Mesenchymal stem cell (in vitro differentiated cells and primary cell): Measurements from ENCODE around the gene SPATA25.

Source experiments
- DNase-seq: peaks from one replicate; pipeline ENCODE4 v3.0.0-alpha.2; 2013
- H2AFZ ChIP-seq: one replicate; pipeline ENCODE4 v1.6.1; 2013; ENCODE audit warnings: low read depth, mild to moderate bottlenecking, control low read depth, inconsistent platforms, low read length, moderate library complexity
- H2AK5ac ChIP-seq: 2 replicates; pipeline ENCODE4 v1.6.1; 2013; ENCODE audit warnings: low read length, moderate library complexity, mild to moderate bottlenecking, inconsistent platforms; ENCODE audit not compliant: severe bottlenecking
- H2BK120ac ChIP-seq: one replicate; pipeline ENCODE4 v1.6.1; 2013; ENCODE audit warnings: low read depth, mild to moderate bottlenecking, inconsistent platforms, low read length, moderate library complexity
- H2BK12ac ChIP-seq, 2 experiments: one replicate each; pipeline ENCODE4 v1.6.1; 2013; ENCODE audit warnings: inconsistent platforms in 2 of 2, low read length in 2 of 2, mild to moderate bottlenecking in 2 of 2, moderate library complexity in 2 of 2, control low read depth in 1 of 2
- H2BK15ac ChIP-seq: one replicate; pipeline ENCODE4 v1.6.1; 2013; ENCODE audit warnings: mild to moderate bottlenecking, low read depth, inconsistent platforms; ENCODE audit not compliant: poor library complexity, severe bottlenecking
- H2BK5ac ChIP-seq: 2 replicates; pipeline ENCODE4 v1.6.1; 2013; ENCODE audit warnings: low read depth, mild to moderate bottlenecking, low read length, control low read depth, inconsistent platforms; ENCODE audit not compliant: poor library complexity, severe bottlenecking
- H3K14ac ChIP-seq, 2 experiments: one replicate each; pipeline ENCODE4 v1.6.1; 2013; ENCODE audit warnings: inconsistent platforms in 2 of 2, low read length in 2 of 2, control low read depth in 1 of 2, mild to moderate bottlenecking in 1 of 2, moderate library complexity in 1 of 2
- H3K18ac ChIP-seq, 2 experiments: one replicate each; pipeline ENCODE4 v1.6.1; 2013; ENCODE audit warnings: inconsistent platforms in 2 of 2, low read length in 2 of 2, control low read depth in 1 of 2, low read depth in 1 of 2, mild to moderate bottlenecking in 1 of 2
- H3K23ac ChIP-seq, 2 experiments: one replicate each; pipeline ENCODE4 v1.6.1; 2013; ENCODE audit warnings: inconsistent platforms in 2 of 2, low read length in 2 of 2, mild to moderate bottlenecking in 2 of 2, moderate library complexity in 2 of 2, control low read depth in 1 of 2
- H3K27ac ChIP-seq: 2 replicates; pipeline ENCODE4 v1.5.1; 2013; ENCODE audit warnings: mild to moderate bottlenecking, moderate library complexity, low read length, control low read depth, inconsistent platforms; ENCODE audit not compliant: poor library complexity, severe bottlenecking
- H3K27me3 ChIP-seq, 2 experiments: 2 replicates each; pipeline versions ENCODE4 v1.6.1 to v1.7.0; 2013; ENCODE audit warnings: low read length in 2 of 2, mild to moderate bottlenecking in 2 of 2, moderate library complexity in 2 of 2, control low read depth in 1 of 2, inconsistent platforms in 1 of 2; ENCODE audit not compliant: control insufficient read depth in 1 of 2, insufficient read depth in 1 of 2
- H3K36me3 ChIP-seq, 2 experiments: 2 replicates each; pipeline versions ENCODE4 v1.6.1 to v1.7.0; 2013; ENCODE audit warnings: low read length in 2 of 2, control low read depth in 1 of 2, inconsistent platforms in 1 of 2, low read depth in 1 of 2, mild to moderate bottlenecking in 1 of 2; ENCODE audit not compliant: insufficient read depth in 2 of 2, control insufficient read depth in 1 of 2
- H3K4ac ChIP-seq, 2 experiments: one replicate each; pipeline ENCODE4 v1.6.1; 2013; ENCODE audit warnings: inconsistent platforms in 2 of 2, low read length in 2 of 2, mild to moderate bottlenecking in 2 of 2, moderate library complexity in 2 of 2, control low read depth in 1 of 2, low read depth in 1 of 2
- H3K4me1 ChIP-seq: 2 replicates; pipeline ENCODE4 v1.6.1; 2013; ENCODE audit warnings: low read depth, low read length, control low read depth; ENCODE audit not compliant: control insufficient read depth, insufficient read depth
- H3K4me2 ChIP-seq: 2 replicates; pipeline ENCODE4 v1.6.1; 2013; ENCODE audit warnings: low read length, mild to moderate bottlenecking, inconsistent platforms; ENCODE audit not compliant: poor library complexity, severe bottlenecking
- H3K4me3 ChIP-seq, 2 experiments: 2 replicates each; pipeline versions ENCODE4 v1.5.1 to v1.7.0; 2013; ENCODE audit warnings: low read length in 2 of 2, mild to moderate bottlenecking in 2 of 2, control low read depth in 1 of 2, low read depth in 1 of 2; ENCODE audit not compliant: insufficient read depth in 1 of 2
- H3K79me1 ChIP-seq: replicated peaks from 2 replicates; pipeline ENCODE4 v1.6.1; 2013; ENCODE audit warnings: mild to moderate bottlenecking, control low read depth, low read length, inconsistent platforms; ENCODE audit not compliant: poor library complexity, severe bottlenecking
- H3K9ac ChIP-seq: 2 replicates; pipeline ENCODE4 v1.7.0; 2013; ENCODE audit warnings: mild to moderate bottlenecking, low read length, moderate library complexity
- H3K9me3 ChIP-seq: 2 replicates; pipeline ENCODE4 v1.7.0; 2013; ENCODE audit warnings: mild to moderate bottlenecking, low read length; ENCODE audit not compliant: control insufficient read depth
- H4K8ac ChIP-seq: one replicate; pipeline ENCODE4 v1.6.1; 2013; ENCODE audit warnings: inconsistent platforms, mild to moderate bottlenecking, low read length, moderate library complexity
- H4K91ac ChIP-seq: one replicate; pipeline ENCODE4 v1.6.1; 2013; ENCODE audit warnings: mild to moderate bottlenecking, low read length, inconsistent platforms
- WGBS: methylation state at CpG from one replicate; pipeline ENCODE4 v1.1.7; 2013; ENCODE audit warnings: mixed read lengths; 5-methylcytosine and 5-hydroxymethylcytosine counted together

The SPATA25 gene

GRCh38 chr20:45909817-45910669 is 22.6 kb upstream of the SPATA25 start:
- Histone ChIP-seq H4K8ac (no peak overlapping the region), H3K4ac (no peak overlapping the region), H3K36me3 (peaks cover 29 to 30% of the 10 kb centered on the region in 2 experiments), H2AFZ (no peak overlapping the region), H4K91ac (no peak overlapping the region), H3K4me3 (peak overlapping the region in 1 of 2 experiments; percentile 56), H3K4me2 (no peak overlapping the region), H3K27ac (no peak overlapping the region), H3K27me3 (no peaks in the 10 kb centered on the region), H3K9ac (no peak overlapping the region), H2BK12ac (no peak overlapping the region), H3K18ac (no peak overlapping the region), H2BK15ac (peak overlapping the region; percentile 61), H3K4me1 (peaks cover 20% of the 10 kb centered on the region), H3K79me1 (peaks cover 11% of the 10 kb centered on the region), H3K23ac (no peak overlapping the region), H2AK5ac (no peak overlapping the region), H3K14ac (no peak overlapping the region), H2BK5ac (no peak overlapping the region), H2BK120ac (no peak overlapping the region), H3K9me3 (no peaks in the 10 kb centered on the region)
- 92% methylated on average over 21 of the region's 22 CpGs for WGBS
- no peak for DNase-seq

GRCh38 chr20:45909336-45909808 is 21.9 kb upstream of the SPATA25 start:
- no peak overlapping the region for H4K91ac ChIP-seq
- H3K27me3 ChIP-seq: no peaks in the 10 kb centered on the region
- no peak overlapping the region for H2AK5ac ChIP-seq
- H3K4ac ChIP-seq: no peak overlapping the region
- peaks cover 11% of the 10 kb centered on the region for H3K79me1 ChIP-seq
- peaks cover 27% of the 10 kb centered on the region for H3K4me1 ChIP-seq
- no peak overlapping the region for H3K18ac ChIP-seq
- H2BK15ac ChIP-seq: no peak overlapping the region
- H3K4me2 ChIP-seq: no peak overlapping the region
- no peak overlapping the region for H3K27ac ChIP-seq
- no peaks in the 10 kb centered on the region for H3K9me3 ChIP-seq
- H3K4me3 ChIP-seq: no peak overlapping the region
- H2BK12ac ChIP-seq: peak overlapping the region in 1 of 2 experiments; percentile 11
- no peak for DNase-seq
- H2AFZ ChIP-seq: no peak overlapping the region
- 98% methylated on average over 12 of the region's 12 CpGs for WGBS
- H2BK5ac ChIP-seq: no peak overlapping the region
- no peak overlapping the region for H3K9ac ChIP-seq
- H3K23ac ChIP-seq: no peak overlapping the region
- H3K36me3 ChIP-seq: peaks cover 35 to 37% of the 10 kb centered on the region in 2 experiments
- H2BK120ac ChIP-seq: no peak overlapping the region
- H4K8ac ChIP-seq: no peak overlapping the region
- no peak overlapping the region for H3K14ac ChIP-seq

GRCh38 chr20:45908084-45908483 is 20.7 kb upstream of the SPATA25 start:
- no peak overlapping the region for H3K4ac ChIP-seq
- WGBS: 96% methylated on average over 2 of the region's 2 CpGs
- H3K18ac ChIP-seq: no peak overlapping the region

GRCh38 chr20:45907219-45907948 is 20.0 kb upstream of the SPATA25 start:
- H3K23ac ChIP-seq: no peak overlapping the region

More at GRCh38 chr20:45908084-45908483, 20.7 kb upstream of the SPATA25 start:
- Histone ChIP-seq H3K27me3 (no peaks in the 10 kb centered on the region), H3K4me2 (no peak overlapping the region), H2AFZ (no peak overlapping the region), H3K36me3 (peaks cover 39 to 43% of the 10 kb centered on the region in 2 experiments), H3K9ac (no peak overlapping the region), H4K8ac (no peak overlapping the region), H3K27ac (no peak overlapping the region), H2BK5ac (no peak overlapping the region), H2BK15ac (no peak overlapping the region), H3K23ac (no peak overlapping the region), H4K91ac (no peak overlapping the region), H2AK5ac (no peak overlapping the region), H3K4me3 (no peak overlapping the region), H3K4me1 (peaks cover 27% of the 10 kb centered on the region), H2BK120ac (no peak overlapping the region), H3K9me3 (no peaks in the 10 kb centered on the region), H2BK12ac (no peak overlapping the region), H3K14ac (no peak overlapping the region), H3K79me1 (peaks cover 11% of the 10 kb centered on the region)
- no peak for DNase-seq

More at GRCh38 chr20:45907219-45907948, 20.0 kb upstream of the SPATA25 start:
- no peak overlapping the region for H2BK120ac ChIP-seq
- WGBS: 96% methylated on average over 17 of the region's 17 CpGs
- no peaks in the 10 kb centered on the region for H3K27me3 ChIP-seq
- no peak overlapping the region for H2AK5ac ChIP-seq
- peaks cover 41 to 43% of the 10 kb centered on the region in 2 experiments for H3K36me3 ChIP-seq
- no peak overlapping the region for H3K9ac ChIP-seq
- no peak overlapping the region for H2BK15ac ChIP-seq
- H3K14ac ChIP-seq: no peak overlapping the region
- H3K4ac ChIP-seq: no peak overlapping the region
- no peak overlapping the region for H3K4me3 ChIP-seq
- no peak overlapping the region for H4K8ac ChIP-seq
- no peak overlapping the region for H3K18ac ChIP-seq
- H4K91ac ChIP-seq: no peak overlapping the region
- no peak overlapping the region for H2BK12ac ChIP-seq
- H2AFZ ChIP-seq: no peak overlapping the region
- no peak overlapping the region for H2BK5ac ChIP-seq
- no peak for DNase-seq
- no peak overlapping the region for H3K4me2 ChIP-seq
- peaks cover 25% of the 10 kb centered on the region for H3K4me1 ChIP-seq
- H3K27ac ChIP-seq: no peak overlapping the region
- H3K79me1 ChIP-seq: peaks cover 11% of the 10 kb centered on the region
- H3K9me3 ChIP-seq: no peaks in the 10 kb centered on the region
